WTC11 (cell line): ENCODE measurements around the gene PLXNA3.

Experiments used
- SMAD3 ChIP-seq: sonication (generic); formaldehyde crosslinking; IDR thresholded peaks from 2 replicates; pipeline ENCODE4 v1.8.0; 2022; ENCODE audit warnings: missing genetic modification reagents, mild to moderate bottlenecking, borderline replicate concordance
- TF ChIP-seq, protein P1 (sequence below): sonication (generic); formaldehyde crosslinking; IDR thresholded peaks from 2 replicates; pipeline ENCODE4 v1.8.0; 2023; ENCODE audit warnings: missing genetic modification reagents

DNA sequence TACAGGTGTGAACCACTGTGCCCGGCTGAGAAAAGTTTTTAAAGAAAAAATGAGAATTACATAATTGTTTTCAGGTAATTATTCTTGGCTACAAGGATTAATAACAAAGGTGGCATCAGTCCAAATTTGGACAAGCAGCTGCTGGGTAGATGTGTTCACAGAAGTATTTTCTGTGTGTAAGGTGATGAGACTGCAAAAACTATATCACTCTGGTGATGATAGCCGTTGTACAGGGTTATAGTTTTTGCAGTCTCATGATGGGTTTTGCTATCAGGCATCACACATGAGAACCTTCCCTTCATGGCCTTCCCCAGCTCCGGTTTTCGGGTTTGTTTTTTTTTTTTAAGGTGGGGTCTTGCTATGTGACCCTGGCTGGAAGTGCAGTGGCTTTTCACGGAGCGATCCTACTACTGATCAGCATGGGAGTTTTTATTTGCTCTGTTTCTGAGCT is 37.4 kb downstream of the PLXNA3 start:
- no peak for TF ChIP-seq SMAD3 (CRISPR knock-in tag)
- TF ChIP-seq, protein P1, sequence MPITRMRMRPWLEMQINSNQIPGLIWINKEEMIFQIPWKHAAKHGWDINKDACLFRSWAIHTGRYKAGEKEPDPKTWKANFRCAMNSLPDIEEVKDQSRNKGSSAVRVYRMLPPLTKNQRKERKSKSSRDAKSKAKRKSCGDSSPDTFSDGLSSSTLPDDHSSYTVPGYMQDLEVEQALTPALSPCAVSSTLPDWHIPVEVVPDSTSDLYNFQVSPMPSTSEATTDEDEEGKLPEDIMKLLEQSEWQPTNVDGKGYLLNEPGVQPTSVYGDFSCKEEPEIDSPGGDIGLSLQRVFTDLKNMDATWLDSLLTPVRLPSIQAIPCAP (CRISPR knock-in tag) = no peak
